ENCODE data around the gene ODF2L. TPM values are rescaled to one million over a fixed set of nuclear protein-coding genes. Genes with fewer than 3 reads are reported as not detected.
A peak's percentile ranks its signal among the peaks of the same experiment; 100 is the strongest.
"Not testable (repeated sequence)": the region's sequence is repeated elsewhere in the genome, so short reads cannot be mapped to it uniquely, and the experiment has no call there.

ODF2L gene
- total RNA-seq, 1 donor from 2014 or later = 63.6 TPM

DNA sequence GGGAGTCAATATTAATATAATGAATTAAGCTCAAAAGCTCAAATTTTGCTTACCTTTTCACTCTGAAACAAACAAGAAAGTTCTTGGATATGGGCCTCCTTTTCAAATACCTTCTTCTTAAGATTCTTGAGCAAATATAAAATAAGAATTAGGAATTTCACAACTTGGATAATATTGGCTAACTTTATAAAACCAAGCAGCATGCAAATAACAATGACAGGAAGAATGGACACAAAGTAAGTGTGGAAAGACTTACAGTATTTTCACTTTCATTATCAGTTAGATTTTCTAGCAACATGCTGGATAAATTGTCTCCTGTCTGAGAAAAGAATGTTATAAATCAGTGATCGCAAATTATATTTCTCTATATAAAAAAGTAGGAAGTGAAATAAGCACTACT, 13.2 kb downstream of the ODF2L start:
- DNase-seq = peak; percentile 56

DNA sequence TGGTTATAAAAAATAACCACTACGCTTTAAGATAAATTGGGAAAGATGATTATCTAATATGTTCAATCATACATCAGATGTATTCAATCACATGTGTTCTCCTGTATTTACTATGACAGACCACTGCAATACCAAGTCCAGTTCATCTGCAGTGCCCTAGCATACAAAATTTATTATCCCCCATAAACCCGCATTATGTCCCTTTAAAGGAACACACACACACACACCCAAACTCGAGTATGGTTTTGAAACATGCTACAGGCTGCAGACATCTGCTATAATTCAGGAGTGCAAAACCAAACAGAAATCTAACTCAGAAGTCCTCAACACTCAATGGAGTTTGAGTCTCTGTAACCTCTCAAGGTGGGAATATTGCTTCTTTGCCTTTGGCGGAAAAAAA, 14.9 kb downstream of the ODF2L start:
- peak; percentile 7 for DNase-seq

DNA sequence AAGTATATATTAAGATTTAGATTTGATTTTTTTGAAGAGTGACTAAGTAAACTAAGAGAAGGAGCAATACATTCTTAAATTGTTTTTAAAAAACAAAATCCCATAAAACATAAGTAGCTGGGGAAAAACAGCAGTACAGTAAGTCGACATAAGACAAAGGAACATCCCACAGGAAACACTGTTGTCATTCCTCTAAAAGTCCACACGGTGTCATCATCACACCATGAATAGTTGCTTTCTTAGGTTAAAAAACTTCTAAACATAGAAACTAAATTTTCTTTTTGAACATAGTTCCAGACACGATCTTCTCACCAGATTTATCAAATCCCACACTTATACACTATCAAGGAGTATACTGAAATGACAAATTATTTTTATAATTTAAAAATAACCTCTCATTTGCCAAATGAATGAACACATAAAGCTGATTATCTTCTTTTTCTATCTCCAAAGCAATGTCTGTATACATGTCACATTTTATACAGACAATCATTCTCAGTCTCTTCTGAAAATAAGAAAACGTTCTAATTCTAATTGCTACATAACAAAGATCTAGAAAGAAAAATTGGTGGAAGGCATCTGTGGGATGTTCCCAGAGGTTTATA, 15.8 kb downstream of the ODF2L start:
- peak; percentile 90 for DNase-seq

DNA sequence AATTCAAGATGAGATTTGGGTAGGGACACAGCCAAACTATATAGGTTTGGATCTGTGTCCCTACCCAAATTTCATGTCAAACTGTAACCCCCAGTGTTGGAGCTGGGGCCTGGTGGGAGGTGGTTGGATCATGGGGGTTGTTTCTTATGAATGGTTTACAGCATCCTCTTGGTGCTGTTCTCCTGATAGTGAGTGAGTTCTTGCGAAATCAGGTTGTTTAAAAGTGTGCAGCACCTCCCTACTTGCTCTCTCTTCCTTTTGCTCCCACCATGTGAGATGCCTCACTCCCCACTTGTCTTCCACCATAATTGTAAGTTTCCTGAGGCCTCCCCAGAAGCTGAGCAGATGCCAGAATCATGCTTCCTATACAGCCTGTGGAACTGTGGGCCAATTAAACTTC, 17.3 kb downstream of the ODF2L start:
- DNase-seq = no peak

DNA sequence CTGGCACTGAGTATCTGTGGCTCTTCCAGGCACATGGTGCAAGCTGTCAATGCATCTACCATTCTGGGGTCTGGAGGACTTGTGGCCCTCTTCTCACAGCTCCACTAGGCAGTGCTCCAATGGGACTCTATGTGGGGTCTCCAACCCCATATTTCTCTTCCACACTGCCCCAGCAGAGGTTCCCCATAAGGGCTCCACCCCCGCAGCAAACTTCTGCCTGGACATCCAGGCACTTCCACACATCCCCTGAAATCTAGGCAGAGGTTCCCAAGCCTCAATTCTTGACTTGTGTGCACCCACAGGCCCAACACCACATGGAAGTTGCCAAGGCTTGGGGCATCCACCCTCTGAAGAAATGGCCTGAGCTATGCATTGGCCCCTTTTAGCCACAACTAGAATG, 18.8 kb downstream of the ODF2L start:
- no peak for DNase-seq

DNA sequence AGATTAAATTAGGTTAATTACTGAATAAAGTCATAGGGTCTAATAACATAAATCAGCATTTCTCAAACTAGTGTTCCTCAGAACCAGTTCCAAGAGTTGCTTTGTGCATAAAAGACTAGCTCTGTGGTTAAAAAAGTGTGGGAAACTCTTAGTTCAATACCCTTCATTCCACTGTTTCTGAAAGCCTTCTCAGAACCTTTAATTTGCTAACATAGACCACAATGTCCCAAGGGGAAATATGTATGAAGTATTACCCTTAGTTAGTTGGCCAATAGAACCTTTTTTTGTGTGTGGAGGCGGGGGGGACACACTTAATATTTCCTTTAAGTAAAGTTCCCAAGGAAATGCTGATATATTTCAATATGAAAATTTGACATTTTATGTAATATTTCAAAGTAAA, 20.4 kb downstream of the ODF2L start:
- DNase-seq = no peak

DNA sequence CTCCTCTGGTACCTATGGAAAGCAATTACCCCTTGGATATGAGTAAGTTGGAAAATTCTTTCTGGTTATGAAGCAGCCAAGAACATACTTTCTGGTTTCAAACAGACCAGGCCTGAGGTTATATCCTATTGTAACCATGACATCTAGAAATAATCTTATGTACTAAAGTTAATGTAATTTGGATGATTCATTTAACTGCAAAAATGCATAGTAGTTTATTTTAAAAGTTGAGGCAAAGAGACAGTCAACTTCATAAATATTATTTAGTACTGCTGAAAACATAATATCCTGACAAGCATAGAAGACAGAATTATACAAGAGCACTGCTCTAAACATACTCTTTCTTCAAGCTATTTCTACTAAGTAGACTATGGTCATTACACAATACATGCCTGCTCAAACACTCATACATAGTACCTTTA, 25.5 kb downstream of the ODF2L start:
- no peak for DNase-seq

DNA sequence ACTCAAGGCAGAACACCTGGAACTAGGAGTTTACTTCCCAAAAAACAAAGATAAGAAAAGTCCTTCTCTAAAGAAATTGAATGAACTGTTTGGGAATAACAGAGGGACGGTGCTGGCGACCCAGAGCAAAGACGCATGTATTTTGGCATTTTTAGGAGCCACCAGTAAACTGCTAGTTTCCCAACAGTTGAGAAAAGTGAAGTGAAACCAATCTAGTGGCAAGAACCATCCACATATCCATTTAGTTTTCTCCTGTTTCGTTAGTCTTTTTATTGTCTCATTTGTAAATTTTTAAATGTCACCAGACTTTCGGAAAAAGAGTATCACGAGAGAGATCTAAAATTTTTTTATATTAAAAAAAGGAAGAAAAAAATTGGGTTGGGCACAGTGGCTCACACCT, 30.2 kb downstream of the ODF2L start:
- no peak for DNase-seq

DNA sequence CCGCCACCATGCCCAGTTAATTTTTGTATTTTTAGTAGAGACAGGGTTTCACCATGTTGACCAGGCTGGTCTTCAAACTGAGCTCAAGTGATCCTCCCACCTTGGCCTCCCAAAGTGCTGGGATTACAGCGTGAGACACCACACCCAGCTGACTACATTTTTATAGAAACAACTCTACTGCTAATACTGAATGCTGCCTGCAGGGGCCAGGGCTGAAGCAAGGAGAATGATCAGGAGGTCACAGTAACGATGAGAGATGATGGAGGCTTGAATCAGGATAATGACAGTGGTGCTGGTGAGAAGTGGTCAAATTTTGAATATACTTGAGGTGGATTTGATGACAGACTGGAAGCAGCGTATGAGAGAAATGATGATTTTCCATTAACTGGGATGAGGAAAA, 33.3 kb downstream of the ODF2L start:
- DNase-seq = no peak

DNA sequence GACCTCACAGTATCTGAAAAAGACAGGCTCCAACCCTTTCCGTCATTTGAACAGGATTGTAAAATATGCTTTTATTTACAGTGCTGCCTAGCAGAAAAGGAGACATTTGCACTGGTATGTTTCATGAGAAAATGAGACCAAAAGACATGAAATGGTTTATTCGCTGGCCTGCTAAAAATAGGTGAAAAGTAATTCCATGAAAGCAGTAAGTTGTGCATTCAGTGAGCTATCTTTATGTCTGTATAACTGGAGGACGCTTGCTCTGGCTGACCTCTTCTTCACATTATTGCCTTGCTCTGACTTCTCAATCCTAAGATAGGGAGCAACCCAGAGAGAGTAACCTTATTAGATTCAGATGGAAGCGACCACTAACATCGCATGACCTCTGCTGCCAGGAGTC, 38.3 kb downstream of the ODF2L start:
- no peak for DNase-seq

DNA sequence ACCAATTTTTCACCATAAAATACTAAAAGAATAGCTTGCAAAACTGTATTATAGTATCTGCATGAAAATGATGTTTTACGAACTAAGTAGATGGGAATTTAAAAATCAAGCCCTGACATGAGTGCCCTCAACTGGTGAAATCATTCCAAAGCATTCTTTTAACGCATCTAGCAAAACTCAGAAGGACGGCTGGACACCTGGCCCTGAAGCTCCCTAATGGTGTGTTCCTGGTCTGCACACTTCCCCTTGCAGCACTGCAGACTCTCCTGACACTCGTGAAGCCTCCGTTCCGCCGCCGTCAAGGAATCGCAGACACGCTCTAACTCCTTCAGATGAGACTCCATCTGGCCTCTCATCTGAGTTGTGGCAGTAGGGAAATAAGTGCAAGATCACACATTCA, 39.9 kb downstream of the ODF2L start:
- no peak for DNase-seq

DNA sequence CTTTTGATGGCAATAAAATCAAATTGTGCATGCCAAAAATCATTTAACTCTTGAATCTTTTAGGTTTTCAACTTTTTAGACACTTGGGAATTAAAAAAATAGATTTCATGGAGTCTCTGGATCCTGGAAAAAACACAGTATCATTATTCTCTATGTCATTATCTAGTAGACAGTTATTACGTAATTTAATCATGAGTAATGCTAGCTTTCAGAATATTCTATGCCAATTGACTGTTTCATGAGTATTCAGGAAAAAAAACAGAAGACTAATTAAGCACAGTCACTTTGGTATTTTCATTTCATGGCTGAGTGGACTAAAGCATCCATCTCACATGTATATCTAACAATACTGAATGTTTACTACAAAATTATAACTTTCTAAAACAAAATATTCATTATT, 44.0 kb downstream of the ODF2L start:
- DNase-seq = no peak

DNA sequence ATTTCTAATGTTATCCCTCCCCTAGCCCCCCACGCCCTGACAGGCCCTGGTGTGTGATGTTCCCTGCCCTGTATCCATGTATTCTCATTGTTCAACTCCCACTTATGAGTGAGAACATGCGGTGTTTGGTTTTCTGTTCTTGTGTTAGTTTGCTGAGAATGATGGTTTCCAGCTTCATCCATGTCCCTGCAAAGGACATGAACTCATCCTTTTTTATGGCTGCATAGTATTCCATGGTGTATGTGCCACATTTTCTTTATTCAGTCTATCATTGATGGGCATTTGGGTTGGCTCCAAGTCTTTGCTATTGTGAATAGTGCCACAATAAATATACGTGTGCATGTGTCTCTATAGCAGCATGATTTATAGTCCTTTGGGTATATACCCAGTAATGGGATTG, 45.9 kb downstream of the ODF2L start:
- DNase-seq = not testable (repeated sequence)

DNA sequence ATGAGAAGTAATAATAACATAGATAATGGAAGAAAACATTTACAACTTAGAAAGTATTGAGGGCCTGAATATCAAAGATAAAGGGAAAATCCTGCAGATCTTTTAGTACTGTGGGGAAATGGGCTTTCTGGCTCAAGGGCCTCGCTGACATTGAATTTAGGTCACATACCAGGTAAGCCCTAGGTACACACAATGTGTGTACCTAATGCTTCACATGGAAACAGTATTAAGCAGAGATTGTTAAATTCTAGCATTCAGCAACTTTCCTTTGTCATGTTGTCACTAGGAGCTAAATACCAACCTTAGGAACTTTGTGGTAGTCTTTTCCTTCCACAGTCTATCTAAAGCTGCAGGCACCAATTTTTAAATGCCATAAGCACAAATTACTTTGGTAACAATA, 49.7 kb downstream of the ODF2L start:
- DNase-seq = no peak

DNA sequence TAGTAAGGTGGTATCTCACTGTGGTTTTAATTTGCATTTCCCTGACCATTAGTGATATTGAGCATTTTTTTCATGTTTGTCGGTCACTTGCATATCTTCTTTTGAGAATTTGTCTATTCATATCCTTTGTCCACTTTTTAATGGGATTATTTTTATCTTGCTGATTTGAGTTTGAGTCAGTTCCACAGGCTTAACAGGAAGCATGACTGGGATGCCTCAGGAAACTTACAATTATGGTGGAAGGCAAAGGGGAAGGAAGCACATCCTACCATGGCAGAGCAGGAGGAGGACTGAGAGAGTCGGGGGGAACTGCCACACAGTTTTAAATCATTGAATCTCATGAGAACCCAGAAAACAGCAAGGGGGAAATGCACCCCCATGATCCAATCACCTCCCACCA, 51.1 kb downstream of the ODF2L start:
- DNase-seq = peak; percentile 40

DNA sequence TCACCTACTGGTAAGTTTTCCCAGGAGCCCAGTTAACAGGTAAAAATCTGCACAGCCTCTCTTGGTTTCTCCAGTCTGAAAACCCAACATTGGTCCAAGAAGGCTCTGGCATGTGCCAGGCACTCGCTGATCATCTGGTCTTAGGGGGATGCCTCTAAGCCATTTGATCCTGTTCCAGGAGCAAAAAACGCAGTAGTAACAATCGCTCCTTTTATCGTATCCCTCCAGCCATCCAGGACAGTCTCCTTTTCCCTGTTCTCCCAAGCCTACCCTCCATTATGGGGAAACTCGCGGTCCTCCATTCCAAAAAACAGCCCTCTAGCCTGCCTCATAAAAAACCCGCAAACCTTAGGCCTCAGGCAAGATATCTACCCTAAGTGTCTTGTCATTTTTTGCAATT, 56.2 kb downstream of the ODF2L start:
- no peak for DNase-seq

DNA sequence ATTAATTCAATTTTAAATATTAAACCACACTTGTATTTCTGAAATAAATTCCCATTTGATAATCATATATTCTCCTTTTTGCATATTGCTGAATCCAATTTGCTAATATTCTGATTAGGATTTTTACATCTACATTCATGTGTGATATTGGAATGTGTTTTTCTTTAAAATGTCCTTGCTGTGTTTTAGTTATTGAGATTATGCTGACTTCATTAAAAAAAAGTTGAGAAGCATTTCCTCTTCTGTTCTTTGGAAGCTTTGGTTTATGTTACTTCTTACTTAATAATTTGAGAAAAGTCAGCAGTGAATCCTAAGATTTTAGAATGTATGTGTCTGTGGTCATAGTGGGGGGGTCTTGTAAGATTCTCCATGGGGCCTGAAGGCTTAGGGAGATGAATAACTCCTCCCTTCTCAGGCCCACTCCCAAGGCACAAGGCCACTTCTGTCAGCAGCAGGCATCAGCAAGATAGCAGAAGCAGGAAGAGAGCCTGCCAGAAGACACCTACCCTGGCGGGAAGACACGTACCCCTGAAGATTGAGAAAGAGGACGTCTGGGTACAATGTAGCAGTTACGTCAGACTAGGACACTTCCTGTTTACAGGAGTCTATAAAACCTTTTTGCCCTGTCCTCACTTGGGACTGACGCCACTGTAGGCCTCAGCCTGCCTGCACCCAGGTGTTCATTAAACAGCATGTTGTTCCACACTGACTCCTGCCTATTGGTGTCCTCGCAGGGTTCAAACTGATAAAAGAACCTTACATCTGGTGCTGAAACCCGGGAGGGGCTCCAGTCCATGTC, 56.9 kb downstream of the ODF2L start:
- DNase-seq = no peak

DNA sequence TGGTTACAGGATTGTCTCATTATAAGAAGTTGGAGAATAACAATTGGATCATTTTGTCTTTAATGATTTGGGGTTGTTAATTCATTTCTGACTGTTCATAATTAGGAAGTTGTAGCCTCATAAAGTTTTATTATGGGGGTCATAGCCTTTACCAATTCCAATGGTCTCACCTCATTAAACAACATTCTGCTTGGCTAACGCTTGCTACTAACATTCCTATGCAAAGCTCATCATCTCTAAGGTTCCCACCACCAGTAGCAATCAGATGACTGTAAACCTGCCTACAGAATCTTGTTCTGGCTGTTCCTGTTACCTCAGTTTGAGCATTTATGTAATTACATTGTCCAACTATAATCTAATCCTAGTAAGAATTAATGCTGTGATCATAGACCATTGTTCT, 60.2 kb downstream of the ODF2L start:
- no peak for DNase-seq

DNA sequence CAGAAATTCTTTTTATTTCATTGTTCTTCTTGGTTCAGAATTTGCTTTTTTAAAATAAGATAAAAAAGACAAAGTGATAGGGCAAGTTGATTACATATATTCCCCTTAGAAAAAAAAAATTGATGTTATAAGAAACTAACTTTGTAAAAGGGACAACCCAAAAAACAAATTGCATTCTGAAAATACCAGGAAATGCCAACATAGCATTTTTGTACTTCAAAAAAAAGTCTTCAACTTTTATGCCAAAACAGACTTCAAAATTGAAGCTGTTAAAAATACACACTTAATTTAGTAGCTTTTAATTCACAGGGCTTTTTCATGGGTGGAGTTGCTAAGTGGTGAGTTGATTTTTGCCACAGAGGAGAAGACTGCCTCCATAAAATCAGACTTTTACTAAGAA, 70.9 kb downstream of the ODF2L start:
- DNase-seq = no peak

DNA sequence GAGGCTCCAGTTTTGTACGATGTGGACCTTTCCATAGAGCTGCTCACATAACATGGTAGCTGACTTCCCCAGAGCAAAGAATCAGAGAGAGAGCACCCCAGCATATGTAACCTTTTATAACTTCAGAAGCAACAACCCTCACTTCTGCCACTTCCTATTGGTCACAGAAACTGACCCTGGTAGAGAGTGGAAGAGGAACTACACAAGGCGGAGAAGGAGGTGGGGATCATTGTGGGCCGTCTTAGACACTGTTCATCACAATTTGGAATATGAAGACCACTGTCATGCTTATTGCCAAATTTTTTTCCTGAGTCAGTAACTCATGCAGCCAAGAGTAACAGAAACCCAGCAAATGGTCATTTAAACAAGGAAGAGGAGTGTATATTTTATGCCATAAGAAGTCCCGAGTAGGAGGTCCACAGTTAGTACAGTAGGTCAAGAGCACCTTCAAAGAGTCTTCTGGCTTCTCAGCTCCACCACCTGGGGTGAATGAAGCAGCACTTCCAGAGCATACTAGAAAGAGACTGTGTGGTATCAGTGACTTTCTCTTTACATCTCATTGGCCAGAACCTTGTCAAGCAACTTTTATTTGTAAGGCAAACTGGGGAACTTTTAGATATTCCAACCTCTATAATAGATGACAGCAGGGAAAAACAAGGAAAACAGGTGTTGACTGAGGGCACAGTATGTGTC, 71.8 kb downstream of the ODF2L start:
- DNase-seq = no peak

DNA sequence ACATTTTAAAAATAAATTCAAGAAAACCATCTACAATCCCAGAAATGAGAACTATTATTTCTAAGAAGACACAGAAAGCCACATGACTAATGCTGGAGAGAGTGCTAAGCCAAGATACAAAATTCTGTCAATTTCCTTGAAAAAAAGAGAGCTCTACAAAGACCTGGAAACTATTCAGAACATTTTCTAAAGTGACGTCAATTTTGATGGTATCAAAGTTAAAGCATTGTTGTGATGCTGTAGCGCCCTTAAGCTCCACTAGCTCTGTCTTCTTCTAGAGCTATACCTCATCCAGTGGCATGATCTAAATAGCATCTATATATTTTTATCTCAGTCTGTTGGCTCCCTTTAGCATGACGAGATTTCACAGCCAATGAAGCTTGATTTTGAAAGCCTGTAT, 73.9 kb downstream of the ODF2L start:
- no peak for DNase-seq

DNA sequence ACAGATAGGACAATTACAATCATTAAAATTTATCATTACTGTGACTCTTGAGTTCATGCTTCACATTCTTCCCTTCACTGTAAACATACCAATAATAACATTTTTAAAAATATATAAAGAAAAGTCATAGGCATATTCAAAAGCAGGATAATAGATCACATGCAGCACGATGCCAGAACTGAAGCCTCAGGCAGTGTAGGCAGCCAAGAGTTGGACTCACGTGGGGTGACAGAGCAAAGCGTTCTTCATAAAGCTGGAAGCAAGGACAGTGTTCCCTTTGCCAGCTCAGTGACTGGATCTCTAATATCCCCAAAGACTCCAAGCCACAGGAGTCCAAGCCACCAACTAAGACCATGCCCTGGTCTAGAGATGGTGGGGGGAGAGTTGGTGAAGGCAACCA, 77.7 kb downstream of the ODF2L start:
- no peak for DNase-seq

DNA sequence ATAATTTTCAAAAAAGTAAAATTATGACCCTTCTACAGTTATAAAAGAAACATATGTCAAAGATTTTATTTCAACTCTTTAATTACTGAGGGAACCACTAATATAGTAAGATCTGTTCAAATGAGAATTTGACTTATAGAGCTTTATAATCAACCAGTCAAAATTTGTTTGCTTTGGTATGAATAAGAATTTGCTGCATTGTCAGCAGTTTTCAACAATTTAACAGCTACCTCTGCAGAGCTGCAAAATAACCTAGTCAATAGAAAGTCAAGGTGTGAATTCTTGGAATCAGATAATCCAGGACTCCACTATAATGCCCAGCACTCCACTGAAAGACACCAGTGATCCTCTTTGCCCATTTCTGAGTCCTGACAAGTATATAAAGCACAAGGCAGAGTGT, 78.2 kb downstream of the ODF2L start:
- DNase-seq = no peak

DNA sequence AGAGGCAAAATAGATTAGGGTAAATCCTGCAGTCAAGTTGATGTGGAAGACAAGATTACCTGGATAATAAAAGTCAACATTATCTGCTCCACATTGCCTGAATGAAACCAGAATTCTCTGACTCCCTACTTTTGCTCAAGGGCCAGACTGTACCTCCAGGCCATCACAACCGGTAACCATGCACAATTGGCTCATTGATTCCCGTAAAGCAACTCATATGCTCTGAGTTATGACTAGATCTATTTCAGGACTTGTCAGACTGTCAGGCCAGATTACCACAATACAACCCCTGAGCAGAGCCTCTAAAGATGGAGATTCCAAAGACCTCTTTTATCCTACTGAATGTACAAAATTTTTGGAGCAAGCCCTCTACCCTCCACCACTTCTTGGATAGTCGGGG, 90.4 kb downstream of the ODF2L start:
- no peak for DNase-seq
